ENCODE data around the gene ACTL10.

ACTL10 gene

DNA sequence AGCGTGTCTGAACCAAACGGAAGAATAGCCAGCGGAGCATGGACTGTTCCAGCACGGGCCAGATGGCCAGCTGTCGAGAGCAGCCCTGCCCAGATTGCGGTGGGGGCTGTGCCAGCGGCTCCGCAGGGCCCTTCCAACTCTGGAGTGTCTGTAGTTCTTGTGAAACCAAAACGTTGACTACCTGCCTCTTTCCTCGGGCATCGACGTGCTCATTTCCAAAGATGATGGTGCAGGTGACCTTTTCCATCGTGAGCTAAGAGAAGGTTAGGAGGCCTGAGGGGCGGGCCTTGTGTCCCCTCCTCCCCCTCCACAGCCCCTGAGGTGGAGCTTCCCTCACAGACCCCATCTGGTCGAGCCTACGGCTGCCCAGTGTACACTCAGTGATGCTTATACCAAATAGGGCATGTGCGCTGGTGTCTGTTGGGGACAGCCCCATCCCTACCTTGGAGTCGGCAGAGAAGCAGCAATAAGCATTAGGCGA lies 17.5 kb upstream of the ACTL10 start:
- no peak for DNase-seq (ENCODE audit: low spot score)

- DNase-seq (ENCODE audit: low spot score): no peak
Observed at GRCh38 chr20:33650111-33650752, 16.5 kb upstream of the ACTL10 start.

DNA sequence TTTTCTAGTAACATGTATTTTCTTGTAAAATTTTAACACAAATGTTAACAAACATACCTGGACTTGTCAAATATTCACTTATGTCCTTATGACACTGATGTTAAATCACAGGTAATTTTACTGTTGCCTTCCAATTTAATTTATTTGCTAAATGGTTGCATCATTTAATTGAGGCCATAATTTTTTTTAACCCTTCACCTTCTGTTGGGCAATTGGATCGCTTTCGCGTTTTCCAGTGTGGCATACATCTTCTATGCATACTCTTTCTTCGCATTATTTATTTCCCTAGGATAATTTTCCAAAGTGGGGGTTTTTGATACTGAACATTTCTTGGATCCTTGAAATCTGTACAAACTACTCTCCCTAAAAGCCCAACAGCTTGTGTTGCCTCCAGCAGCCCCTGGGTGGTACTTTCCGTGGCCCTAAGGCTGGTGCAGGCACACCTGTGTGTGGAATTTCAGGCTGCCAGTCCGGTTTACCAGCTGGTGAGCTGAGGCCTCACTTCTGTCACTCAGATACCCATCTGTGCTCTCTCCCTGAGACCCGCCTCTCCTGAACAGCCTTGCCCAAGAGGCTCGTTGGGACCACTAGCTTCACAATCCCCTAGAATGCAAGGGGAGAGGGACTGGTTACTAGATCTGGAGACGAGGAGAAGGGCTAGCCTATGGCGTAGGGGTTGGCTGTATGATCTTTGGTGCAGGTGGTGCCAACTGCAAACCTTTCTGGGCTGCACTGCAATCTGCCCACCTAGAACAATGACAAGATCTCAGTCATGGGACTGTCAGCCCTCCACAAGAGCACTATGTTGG lies 15.8 kb upstream of the ACTL10 start:
- no peak for DNase-seq (ENCODE audit: low spot score)

DNA sequence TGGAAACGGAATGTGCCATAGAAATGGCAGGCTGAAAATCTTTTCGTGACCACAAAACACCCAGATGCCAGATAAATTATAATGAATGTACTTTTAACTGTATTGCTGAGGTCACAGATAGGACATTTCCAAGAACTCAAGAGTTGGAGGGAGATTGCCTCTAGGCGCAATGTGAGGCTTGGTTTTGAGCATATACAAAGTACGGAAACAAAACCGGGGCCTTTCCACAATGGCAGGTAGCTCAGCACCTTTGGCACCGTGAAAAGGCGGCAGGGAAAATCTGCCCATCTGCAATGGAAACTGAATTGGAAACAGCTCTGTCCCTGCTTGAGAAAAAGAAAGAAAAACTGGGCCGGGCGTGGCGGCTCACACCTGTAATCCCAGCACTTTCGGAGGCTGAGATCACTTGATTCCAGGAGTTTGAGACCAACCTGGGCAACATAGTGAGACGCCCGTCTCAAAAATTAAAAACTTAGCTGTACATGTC lies 15.1 kb upstream of the ACTL10 start:
- no peak for DNase-seq (ENCODE audit: low spot score)

- peak; percentile 45 for DNase-seq (ENCODE audit: low spot score)
Observed at GRCh38 chr20:33653218-33653899, 13.4 kb upstream of the ACTL10 start.

GRCh38 chr20:33653900-33654596 lies 12.7 kb upstream of the ACTL10 start:
- DNase-seq (ENCODE audit: low spot score): peak; percentile 59

DNA sequence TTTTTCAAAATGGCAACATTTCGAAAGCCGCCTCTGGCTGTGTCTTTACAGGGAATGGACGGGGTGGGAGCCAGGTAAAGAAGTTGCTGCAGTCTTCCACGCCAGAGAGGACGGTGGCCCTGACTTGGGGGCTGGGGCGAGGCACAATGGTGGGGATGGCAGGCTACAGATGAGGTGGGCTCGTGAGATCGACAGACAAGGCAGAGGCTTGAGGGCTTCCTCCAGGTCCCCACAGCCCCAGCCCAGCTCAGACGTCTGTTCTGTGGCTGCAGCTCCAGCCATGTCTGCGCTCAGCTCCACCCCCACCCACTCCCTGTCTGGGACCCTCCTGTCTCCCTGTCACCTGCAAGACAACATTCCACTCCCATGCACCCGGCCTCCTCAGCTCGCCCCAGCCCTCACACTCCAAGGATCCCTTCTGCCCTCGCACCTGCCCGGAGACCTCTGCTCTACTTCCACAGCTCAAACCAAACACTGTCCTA lies 12.0 kb upstream of the ACTL10 start:
- DNase-seq (ENCODE audit: low spot score): no peak

DNA sequence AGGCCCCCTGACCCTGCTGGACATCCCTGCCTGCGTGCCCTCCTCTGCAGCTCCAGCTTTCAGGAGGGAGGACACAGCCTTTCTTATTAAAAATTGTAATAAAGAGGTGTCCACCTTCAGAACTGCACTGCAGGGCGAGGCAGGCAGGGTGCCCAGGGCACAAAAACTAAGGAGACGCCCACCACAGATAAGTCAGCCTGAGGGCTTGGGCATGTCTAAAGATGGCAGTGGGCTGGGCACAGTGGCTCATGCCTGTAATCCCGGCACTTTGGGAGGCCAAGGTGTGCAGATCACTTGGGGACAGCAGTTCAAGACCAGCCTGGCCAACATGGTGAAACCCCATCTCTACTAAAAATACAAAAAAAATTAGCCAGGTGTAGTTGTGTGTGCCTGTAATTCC lies 11.6 kb upstream of the ACTL10 start:
- DNase-seq (ENCODE audit: low spot score): no peak

DNA sequence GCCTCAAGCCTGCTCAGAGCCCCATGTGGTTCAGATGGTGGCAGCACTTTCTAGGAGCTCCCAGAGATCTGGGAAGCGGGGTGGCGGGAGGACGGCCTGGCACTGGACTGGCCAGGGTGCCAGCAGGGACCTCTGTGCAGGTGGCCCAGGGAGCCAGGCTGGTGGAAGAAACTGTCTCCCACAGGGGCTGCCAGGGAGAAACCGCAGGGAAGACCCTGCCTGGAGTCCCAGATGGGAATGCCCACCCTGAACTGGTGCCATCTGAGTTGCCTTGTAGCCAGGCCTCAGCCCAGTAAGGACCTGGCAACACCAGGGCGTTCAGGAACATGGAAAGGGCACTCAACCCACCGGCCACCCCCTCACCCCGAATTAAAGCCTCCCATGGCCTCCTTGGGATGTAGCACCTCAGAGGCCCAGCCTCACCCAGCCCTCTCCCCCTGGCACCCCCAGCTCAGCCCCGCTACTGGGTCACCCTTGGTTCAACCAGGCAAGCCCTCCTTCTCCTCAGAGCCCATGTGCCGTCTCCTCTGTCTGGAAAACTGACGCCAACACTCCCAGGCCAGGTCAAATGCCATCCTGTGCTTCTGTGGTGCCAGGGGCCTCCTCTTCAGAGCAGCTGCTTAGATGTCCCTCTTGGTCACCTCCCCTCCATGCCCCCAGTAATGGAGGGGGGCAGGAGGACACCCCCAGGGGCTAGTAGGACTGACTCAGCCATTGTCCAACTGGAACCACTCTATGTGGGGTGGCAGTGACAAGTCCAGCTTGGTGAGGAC lies 10.5 kb upstream of the ACTL10 start:
- DNase-seq (ENCODE audit: low spot score): no peak

DNA sequence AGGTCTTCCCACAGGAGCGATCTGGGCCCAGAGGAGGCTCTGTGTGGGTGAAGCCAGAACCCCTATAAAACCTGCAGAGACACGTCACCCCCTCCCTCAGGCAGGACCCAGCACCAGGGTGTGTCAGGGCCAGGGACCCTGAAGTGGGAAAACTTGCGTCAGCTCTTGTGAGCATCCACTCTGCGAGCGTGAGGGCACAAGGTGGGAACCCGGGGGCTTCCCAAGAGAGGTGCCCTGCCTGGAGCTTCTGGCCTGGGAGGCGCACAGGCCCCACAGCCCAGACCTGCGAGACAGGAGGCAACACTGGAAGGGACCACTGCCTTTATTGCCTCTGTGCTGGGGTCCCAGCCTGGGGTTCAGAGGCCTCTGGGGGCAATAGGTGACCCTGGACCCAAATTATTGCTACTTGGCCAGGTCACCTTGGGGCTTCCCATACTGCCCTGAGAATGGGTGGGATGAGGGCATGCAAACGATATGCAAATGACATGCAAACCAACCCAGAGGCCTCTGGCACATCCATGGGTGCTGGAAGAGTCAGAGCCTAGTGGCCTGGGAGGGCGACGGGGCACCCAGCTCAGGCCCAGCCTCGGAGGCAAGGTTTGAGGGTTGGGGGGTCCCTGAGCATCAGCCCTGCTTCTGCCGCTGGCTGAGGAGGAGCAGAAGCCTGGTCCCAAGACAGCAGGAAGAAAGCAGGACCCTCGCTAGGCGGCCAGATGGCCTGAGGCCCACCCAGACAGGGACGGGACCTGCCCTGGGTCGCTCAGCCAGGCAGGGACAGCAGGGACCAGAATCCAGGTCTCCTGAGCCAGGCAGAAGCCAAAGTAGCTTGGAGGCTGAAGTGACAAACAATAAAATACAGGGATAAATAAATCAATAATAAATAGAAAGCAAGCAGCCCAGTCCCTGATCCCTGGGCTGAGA lies 9.7 kb upstream of the ACTL10 start:
- no peak for DNase-seq (ENCODE audit: low spot score)

DNA sequence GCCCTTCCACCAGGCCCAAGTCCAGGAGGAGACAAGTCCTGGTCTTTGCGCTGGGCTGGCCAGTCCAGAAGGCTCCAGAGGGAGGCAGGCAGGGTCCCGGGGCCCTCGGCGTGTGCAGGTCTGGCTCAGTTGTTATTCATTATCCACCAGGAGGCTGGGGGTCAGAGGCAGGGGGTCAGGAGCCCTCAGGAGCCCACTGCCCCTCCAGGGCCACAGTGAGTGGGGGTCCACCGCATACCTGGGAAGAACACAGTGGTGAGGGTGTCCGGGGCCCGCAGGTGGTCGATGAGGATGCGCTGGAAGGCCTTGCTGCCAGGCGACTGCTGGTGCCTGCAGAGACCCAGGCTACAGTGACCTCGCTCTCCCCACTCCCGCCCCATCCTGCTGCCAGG lies 9.0 kb upstream of the ACTL10 start:
- DNase-seq (ENCODE audit: low spot score): no peak

DNA sequence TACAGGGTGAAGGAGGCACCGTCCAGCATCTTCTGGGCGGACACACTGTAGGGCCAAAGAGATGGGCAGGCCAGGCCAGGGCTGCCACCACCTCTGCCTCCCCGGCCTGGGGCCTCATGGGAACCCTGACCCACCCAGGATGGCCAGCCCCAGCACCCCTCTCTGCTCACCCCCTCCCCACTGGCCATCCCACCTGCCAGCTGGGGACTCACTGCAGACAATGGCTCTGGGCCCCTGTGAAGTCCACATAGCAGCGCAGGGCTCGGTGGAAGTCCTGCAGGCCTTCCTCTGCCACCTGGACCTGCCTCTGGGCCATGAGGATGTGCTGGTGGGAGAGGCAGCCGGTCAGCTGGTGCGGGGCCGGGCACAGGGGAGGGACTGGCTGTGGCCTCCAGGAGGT lies 8.2 kb upstream of the ACTL10 start:
- no peak for DNase-seq (ENCODE audit: low spot score)

DNA sequence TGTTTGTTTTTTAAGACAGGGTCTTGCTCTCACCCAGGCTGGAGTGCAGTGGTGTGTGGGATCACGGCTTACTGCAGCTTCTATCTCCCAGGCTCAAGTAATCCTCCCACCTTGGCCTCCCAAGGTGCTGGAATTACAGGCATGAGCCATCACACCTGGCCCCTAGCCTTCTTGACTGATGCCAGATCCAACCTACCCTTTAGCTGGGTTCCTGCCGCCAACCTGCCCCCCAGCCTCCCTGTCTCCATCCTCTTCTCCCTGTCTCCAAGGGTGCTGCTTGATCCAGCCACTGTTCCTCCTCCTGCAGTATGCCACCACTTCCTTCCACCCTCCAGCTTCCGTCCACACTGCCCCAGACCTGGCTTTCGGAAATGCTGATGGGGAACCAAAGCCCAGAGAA lies 7.8 kb upstream of the ACTL10 start:
- DNase-seq (ENCODE audit: low spot score): no peak

DNA sequence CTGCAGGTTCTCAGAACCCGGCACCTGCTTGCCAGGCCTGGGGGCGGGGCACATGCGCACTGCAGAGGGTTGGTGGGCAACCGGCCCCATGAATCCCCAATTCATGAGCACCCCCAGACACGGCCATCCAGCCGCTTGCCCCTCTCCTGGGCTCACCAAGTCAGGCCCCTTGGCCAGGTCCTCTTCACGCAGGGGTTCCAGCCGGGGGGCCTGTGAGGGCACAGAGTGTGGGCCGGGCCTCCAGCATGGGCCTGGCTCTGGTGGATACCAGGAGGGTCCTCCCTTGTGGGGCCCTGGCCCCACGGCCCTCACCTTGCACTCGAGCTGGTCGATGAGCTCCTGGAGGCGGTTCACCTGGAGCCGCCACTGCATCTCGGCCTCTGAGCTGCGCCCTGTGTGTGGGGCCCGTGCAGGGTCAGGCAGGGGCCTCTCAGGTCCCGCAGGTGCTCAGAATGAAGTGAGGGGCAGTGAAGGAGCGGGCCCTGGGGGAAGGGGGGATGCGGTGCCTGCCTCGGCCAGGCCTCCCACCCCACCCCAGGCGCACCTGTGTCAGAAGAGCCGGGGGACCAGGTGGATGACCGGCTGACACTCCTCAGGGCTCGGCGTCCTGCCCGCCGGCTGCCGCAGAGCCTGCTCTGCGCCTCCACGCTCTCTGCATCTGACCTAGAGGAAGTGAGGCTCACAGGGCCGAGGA lies 7.3 kb upstream of the ACTL10 start:
- DNase-seq (ENCODE audit: low spot score): no peak

- DNase-seq (ENCODE audit: low spot score): no peak
Observed at GRCh38 chr20:33660035-33660684, 6.6 kb upstream of the ACTL10 start.

GRCh38 chr20:33660685-33661058 lies 6.1 kb upstream of the ACTL10 start:
- no peak for DNase-seq (ENCODE audit: low spot score)

- no peak for DNase-seq (ENCODE audit: low spot score)
Observed at GRCh38 chr20:33662172-33662571, 4.6 kb upstream of the ACTL10 start, which contains the start of gene C20orf144. TSS of gene C20orf144 (plus strand) at chr20:33662327. CDS start at chr20:33662346, 19 bp downstream.

DNA sequence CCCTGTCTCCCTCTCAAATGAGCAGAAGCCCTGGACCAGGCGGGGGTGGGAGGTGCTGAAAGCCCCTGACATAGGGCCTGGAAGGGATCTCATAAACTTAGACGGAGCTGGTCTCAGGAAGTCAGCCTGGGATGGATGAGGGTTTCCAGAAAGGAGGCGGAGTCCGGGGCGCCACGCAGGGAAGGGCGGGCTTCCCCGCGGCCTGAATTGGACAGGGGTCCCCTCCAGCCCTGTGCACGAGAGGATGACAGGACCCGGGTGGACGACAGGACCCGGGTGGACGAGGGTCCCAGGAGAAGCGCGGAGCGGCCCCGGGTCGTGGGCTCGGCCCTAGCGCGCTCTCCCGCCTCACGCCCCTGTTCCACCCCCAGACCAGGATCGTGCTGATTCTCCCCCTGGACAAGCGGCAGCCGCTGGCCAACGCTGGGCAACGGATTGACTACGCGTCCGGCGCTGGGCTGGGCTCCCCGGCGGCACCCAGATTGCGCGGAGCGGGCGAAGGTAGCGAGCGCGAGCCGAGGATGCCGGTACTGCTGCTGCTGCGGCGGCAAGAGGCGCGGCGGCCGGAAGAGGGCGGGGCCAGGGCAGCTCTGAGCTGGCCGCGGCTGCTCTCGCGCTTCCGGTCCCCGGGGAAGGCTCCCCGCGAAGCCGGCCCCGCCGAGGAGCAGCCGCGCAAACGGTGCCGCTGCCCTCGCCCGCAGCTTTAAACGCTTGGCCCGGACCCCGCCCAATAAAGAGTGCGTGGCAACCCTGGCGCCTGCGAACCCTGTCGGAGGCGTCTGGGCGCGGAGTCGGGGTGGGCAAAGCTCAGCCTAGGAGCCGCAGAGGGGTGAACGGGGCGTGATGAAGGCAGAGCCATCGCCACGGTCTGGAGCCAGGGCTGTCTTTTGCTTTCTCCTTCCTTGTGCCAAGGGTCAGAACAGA lies 3.3 kb upstream of the ACTL10 start:
- peak; percentile 81 for DNase-seq (ENCODE audit: low spot score)

All from LoVo (cell line).